ENCODE measurements around the gene CENPU.
"Not testable (repeated sequence)": the region's sequence is repeated elsewhere in the genome, so short reads cannot be mapped to it uniquely, and the experiment has no call there.

The CENPU gene

DNA sequence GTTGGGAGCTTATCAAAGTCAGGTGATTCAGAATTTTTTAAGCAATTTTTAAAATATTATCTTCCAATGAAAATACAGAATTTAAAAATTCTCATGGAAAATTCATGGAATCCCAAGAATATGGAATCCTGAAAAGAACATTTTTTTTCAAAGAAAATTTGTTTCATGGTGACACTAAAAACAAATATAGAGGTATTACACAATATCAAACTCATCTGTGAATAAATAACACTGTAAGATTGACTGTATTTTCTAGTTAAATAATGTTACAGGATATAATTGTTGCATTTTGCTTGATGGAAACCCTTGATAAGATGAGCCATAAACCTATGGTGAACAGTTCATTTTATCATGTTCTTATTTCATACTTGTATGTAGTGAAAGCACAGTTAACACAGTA lies 72.9 kb downstream of the CENPU start:
- DNase-seq, result no peak

DNA sequence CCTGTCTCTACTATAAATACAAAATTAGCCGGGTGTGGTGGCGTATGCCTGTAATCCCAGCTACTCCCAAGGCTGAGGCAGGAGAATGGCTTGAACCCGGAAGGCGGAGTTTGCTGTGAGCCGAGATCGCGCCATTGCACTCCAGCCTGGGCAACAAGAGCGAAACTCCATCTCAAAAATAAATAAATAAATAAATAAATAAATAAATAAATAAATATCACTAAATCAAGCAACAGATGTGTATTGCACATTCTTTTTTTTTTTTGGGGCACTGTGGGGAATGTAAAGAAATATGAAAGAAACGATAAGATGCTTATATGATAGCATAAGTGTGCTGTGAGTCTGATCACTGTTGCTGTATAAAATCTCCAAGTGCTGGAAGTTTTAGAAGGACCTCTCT lies 76.1 kb downstream of the CENPU start:
- not testable (repeated sequence) for DNase-seq

DNA sequence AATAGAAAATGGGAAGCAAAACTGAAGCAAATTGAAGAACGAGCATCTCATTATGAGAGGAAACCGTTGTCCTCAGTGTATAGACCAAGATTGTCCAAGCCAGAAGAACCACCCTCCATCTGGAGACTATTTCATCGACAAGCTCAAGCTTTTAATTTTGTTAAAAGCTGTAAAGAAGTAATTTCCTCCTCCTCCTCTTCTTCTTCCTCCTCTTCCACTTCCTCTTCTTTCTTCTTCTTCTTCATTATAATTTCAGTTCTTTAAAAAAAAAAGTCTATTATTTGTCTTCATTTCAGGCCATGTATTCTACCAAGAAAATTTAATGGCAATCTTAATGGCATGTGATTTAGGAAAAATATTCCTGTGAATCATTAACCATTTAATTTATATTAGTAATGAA lies 76.8 kb downstream of the CENPU start:
- no peak for DNase-seq

DNA sequence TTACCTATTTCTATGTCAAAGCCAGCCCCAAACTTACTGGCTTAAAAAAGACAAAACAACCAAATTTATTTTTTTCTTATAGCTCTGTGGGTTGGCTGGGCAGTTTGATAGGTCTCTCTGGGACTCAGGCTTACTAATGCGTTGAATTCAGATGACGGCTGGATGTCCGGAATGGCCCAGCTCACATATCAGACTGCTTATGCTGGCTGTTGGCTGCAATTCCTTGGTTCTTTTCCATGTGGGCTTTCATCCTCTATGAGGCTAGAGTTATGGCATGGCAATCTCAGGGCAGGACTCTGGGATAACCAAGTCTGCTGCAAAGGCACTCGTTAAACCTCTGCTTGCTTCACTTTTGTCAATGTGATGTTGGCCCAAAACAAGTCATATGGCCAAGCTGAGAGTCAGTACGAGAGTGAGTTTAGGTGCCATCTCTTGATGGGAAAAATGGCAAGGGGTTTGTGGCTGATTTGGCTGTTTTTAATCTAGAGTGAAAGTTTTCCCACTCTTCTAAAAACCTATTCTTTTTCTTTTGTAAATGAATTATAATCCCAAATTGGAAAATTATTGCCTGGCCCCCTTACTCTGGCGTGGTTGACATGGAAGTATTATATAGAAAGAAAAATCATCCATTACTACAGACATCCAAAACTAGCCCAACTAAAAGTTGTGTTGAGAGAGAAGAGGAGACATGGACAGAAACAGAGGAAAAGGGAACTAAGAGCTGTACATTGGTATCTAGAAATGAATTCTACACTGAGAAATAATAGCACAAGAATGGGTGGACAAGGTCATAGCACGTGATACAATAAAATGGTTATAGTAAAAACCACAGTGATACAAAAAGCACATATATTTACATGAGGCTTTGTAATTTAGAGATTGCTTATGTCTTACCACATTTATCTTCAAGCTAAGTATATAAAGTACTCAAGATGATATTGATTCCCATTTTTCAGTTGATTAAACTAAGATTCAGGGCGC lies 77.7 kb downstream of the CENPU start:
- DNase-seq, result no peak

DNA sequence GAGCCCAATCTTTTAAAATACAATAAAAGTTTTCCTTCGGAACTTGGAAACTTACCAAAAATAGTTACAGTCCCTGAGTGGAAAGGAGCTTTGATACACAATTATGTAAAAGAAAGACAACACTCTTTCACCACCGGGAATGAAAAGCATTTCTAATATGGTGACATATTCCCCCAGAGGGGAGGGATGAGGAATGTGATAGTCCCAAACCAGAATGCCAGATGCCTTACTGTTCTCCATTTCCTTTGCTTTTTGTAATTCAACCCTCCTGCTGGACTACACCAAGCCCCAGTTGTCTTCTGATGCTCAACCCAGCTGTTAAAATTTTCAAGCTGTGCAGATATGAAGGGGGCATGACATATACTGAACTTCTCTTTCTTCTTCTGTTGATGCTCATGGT lies 80.2 kb downstream of the CENPU start:
- DNase-seq, result no peak

DNA sequence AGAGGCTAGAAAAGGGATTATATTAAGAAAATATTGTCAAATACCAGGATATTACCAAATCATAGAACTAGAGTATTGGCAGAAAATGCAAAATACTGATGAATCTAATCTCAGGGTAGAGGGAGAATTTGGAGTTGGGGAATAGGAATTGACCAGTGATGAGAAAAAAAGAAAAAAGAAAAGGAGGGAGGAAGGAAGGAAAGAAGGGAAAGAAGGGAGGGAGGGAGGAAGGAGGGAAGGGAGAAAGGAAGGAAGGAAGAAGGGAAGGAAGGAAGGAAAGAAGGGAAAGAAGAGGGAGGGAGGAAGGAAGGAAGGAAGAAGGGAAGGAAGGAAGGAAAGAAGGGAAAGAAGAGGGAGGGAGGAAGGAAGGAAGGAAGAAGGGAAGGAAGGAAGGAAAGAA lies 81.2 kb downstream of the CENPU start:
- not testable (repeated sequence) for DNase-seq

DNA sequence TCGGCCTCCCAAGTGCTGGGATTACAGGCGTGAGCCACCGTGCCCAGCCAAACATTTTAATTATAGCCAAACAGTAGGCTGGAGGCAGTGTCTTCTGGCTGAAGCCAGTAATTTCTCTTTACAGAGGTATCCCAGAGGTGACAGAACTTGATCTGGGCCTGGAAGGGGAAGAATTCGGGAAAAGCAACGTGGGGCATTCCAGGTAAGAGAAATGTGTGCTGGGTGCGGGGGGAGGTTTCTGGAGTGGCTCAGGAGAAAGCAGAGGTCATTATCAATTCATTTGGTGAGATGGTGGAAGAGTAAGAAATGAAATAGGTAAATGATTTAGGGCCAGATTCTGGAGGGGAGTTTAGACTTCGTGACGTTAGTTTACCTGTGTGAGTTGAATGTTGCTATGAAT lies 82.0 kb downstream of the CENPU start:
- DNase-seq, result no peak

DNA sequence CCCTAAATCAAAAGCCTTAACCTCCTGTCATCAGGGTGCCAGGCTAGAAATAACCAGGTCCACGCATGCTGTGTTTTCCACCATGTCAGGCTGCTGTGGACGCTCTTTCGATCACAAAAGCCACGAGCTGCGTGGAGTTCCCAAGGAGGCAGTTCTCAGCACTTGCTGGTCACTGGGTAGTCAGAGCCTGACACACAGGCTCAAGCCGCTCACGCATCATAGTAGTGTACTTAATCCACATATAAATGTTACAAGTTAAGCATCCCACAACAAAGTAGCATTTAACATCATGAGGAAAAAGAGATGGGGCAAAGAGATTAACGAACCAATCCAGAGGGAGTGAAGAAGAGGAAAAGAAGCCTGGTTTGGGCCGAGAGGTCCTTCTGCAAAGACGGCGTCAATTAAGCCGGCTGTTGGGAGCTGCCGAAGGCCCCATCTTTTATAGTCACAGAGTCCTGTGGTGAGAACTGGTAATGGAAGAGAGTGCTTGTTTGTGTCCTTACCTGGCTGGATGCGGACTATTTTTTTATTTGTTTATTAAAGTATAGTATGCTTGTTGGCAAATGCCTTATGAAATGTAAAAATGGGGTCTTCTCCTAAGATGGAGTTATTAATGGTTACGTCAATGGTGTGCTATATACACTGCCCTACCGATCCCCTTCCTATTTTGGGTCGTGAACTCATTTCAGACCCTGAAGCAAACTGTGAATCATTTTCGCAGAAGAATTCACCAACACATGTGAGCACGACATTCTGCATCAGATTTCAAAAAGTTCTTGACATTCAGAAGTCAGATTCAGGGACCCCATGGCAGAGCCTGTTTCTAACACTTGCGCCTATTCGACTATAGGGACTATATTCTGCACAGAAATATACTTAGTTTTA lies 83.7 kb downstream of the CENPU start:
- no peak for DNase-seq

DNA sequence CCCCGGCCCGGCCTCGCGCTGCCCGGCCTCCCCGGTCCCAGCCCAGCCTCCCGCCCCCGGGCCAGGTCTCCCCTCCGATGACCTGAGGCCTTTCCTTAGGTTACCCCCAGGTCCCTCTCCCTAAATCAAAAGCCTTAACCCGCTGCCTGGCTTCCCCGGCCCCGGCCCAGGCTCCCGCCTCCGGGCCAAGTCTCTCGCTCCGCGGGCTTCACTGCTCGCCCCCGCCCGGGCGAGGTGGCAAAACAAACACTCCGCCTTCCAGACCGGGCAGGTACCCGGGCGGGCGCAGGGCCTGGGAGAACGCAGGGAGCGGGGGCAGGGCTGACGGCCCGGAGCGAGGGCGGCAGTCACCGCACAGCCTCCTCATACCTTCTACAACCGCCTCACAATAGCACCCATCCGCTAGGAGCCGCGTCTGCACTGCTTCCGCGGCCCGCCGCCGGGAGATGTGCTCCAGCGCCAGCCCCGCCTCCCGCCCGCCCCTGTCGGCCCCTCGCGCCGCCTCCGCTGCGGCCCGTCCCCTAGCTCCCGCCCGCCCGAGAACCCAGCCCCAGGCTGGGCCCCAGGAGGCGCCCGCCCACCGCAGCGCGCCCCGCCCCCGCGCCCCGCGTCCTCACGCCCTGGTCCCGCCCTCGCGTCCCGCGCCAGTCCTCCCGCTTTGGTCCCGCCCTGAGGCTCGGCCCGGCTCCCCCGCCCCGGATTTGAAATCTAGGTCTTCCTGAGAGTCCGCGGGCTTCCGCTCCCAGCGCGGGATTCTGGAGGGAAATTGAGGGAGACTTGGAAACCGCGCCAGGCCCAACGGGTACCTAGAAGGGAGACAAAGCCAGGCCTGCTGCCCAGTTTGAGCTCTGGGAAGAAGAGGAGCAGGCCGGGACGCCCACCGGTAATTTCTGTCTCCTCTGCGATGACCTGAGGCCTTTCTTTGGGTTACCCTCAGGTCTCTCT lies 84.6 kb downstream of the CENPU start, which contains the start of the genes CASP3 and PRIMPOL:
TSS of gene CASP3 (minus strand) at position 422 of the 945 bp plus-strand sequence. CDS start 10,994 bp downstream, outside the sequence.
TSS of gene PRIMPOL (plus strand) at position 713 of the 945 bp plus-strand sequence. CDS start 7,403 bp downstream, outside the sequence.
- DNase-seq, result peak; percentile 94

DNA sequence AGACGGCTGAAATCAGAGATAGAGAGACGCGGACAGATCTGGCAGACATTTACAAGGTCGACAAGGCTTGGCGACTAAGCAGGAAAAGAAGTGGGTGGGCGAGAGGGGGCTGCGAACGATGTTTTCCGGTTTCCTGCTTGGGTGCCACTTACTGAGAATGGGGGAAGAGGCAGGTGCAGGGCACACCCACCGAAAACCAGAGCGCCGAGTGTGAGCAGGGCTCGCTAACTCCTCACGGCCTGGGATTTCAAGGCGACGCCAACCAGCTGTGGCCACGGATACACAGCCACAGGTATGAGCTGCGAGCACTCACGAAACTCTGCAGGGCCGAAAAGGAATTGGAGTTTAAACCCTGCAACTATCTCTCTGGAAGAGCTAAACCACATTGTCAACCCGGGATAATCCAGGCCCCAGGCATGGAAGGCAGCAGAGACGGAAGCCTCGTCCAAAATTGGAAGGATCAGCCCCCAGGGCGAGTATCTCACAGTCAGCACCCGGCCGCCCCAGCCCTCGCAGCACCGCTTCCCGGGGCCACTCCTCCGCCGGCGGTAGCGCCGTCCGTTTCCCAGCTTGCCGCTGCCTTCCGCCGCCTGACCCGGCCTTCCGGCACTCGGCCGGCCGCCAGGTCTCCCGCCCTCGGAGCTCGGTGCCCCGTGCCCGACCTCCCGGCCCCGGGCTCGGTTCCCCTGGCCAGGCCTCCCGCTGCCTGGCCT lies 85.4 kb downstream of the CENPU start:
- peak; percentile 44 for DNase-seq

DNA sequence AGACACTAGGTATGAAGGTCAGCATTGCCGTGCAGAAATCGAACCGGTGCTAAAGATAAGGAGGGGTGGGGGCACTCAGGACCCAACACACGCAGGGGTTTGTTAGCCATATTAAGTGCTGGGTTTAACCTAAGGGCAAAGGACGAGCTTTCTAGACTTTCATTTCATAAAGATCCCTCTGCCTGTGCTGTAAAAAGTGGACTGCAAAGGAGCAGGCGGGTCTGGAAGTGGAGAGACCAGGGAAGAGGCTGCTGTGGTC lies 85.9 kb downstream of the CENPU start:
- no peak for DNase-seq

DNA sequence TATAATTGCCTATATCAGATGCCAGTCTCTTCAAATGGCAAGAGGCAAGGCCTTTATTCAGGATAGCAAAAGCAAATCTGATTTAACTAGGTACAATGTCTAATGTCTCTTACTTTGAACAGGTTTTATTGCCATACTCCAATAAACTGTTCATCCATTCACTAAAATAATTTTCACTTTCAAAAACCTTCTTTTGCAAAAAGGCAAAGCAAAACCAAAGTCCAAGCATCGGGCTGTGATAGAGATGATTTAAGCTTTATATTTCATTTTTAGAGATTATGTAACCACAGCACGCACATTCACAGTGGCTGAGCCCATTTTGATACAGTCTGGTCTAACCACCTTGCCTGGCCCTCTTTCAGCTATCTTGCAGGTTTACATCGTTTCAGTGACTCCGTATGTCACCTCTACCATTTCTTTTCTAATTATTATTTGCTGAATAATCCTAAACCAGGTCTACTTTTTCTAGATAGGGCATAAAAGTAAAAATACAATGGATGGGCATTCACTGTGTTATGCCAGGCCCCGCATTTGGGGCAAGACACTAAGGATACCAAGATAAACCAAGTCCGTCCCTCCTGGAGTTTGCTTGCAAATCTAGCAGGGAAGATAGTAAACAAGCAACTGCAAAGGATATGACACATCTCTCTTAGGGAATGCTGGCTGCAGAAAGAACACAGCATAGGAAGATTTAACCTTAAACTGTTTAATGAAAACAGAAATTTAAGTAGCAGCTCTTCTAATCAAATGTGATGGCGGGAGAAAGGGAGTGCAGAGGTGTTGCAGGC lies 86.4 kb downstream of the CENPU start:
- no peak for DNase-seq

DNA sequence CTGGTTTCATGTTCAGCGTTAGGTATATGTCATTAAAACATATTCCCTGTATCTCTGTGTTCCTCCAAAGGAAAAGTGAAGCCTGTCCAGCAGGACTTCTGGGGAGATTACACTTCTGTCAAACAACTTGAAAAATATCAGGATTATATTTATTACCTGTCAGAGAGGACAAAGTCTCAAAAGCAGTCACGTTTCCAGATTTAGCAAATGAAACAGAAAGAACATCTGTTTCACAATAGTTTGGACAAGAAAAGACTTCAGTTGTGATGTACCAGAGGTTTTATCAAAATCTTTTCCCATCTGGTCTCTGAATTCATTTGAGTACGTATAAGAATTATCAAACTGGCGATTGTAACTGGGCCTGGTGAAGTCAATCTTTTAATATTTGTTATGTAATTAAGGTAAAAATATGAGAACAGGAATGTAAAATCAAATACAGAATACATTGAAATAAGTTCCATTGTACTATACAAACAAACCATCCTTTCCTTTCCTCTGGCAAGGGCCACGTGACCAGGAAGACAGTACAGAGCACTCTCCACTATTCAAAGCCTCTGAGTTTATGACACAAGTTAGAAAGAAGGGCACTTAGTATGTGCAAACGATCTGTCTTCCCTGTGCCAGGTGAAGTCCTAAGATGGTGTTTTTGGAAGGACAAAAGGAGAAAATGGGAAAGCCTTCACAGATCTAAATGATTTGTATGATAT lies 87.8 kb downstream of the CENPU start:
- DNase-seq, result no peak

DNA sequence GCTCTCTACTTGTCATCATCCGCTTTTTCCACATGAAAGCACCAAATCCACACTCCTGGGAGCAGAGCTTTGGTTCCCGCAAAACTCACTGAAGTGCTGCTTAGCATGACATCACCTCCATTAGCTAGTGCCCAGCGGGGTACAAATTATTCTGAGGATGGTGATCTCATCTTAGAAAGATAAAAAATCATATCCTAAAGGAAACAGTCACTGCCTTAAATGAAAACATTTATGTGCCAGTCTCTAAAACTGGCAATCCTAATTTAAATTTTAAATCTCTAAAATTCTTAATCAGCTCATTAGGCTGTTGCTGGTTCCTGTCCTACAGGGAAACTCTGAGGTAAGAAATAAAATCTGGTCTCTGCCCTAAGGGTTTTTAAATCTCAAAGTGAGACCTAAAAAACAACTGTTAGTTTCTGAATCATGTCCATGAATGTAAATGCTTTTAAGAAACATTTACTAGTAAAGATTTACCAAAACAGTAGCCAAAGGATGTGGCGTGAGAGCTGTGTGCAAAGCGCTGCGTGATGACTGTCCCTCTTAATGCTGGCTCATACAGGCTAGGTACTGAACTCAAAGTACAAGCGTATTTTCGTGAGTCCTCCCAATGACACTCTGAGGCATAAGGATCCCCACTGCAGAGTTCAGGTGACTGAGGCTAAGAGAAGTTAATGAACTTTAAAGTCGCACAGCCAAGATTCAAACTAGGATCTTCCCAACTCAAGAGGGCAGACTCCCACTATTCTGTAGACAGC lies 89.2 kb downstream of the CENPU start:
- no peak for DNase-seq

Measured in stimulated activated CD4-positive, alpha-beta T cell treated with anti-CD3 and anti-CD28 coated beads, Interleukin-4, amount 100 ng/mL, for 1 hour (primary cell).